ENCODE measurements around the gene PTPRN2.
"Not testable (repeated sequence)": the region's sequence is repeated elsewhere in the genome, so short reads cannot be mapped to it uniquely, and the experiment has no call there.

PTPRN2 gene

DNA sequence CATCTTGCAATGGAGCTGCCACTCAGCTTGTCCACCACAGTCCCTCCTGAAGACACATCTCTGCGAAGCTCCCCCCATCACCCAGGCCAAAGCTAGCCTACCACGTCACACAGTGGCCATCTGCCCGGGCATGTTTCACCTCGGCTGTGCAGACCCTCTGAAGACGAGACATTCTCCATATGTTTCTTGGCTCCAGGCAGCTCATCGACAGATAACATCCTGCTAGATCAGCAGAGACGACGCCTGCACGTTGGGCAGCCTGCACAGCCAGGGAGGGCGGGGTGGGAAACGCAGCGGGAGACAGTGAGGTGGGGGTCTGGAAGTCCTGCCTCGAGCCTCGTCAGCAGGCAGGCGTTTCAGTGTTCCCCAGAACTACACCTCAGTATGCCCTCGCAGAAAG lies 53.0 kb downstream of the PTPRN2 start:
- no peaks in the 10 kb centered on the region for H3K27me3 ChIP-seq (ENCODE audit: control insufficient read depth in 2 of 2, insufficient read depth in 2 of 2, low read length in 2 of 2)
- no peaks in the 10 kb centered on the region for H3K9me3 ChIP-seq (ENCODE audit: control insufficient read depth in 2 of 2, low read length in 2 of 2)
- no peak overlapping the region for H3K27ac ChIP-seq (ENCODE audit: low read depth in 2 of 2, low read length in 2 of 2)
- H3K4me1 ChIP-seq (ENCODE audit: control insufficient read depth in 2 of 2, insufficient read depth in 2 of 2, low read length in 2 of 2): no peaks in the 10 kb centered on the region
- H3K9ac ChIP-seq (ENCODE audit: low read depth in 1 of 2, low read length in 2 of 2): no peak overlapping the region
- no peaks in the 10 kb centered on the region for H3K36me3 ChIP-seq (ENCODE audit: control insufficient read depth in 2 of 2, insufficient read depth in 2 of 2, low read length in 2 of 2)
- no peak overlapping the region for H3K4me3 ChIP-seq (ENCODE audit: low read length in 2 of 2)

DNA sequence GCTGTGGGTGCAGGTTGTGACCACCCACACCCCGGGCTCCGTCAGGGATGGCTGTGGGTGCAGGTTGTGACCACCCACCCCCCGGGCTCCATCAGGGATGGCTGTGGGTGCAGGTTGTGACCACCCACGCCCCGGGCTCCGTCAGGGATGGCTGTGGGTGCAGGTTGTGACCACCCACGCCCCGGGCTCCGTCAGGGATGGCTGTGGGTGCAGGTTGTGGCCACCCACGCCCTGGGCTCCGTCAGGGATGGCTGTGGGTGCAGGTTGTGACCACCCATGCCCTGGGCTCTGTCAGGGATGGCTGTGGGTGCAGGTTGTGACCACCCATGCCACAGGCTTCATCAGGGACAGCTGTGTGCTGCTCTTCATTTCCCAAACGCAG lies 53.5 kb downstream of the PTPRN2 start:
- not testable (repeated sequence) for H3K9ac ChIP-seq (ENCODE audit: low read depth in 1 of 2, low read length in 2 of 2); H3K27me3 ChIP-seq (ENCODE audit: control insufficient read depth in 2 of 2, insufficient read depth in 2 of 2, low read length in 2 of 2); H3K27ac ChIP-seq (ENCODE audit: low read depth in 2 of 2, low read length in 2 of 2); H3K36me3 ChIP-seq (ENCODE audit: control insufficient read depth in 2 of 2, insufficient read depth in 2 of 2, low read length in 2 of 2); H3K4me1 ChIP-seq (ENCODE audit: control insufficient read depth in 2 of 2, insufficient read depth in 2 of 2, low read length in 2 of 2); H3K4me3 ChIP-seq (ENCODE audit: low read length in 2 of 2); H3K9me3 ChIP-seq (ENCODE audit: control insufficient read depth in 2 of 2, low read length in 2 of 2)

DNA sequence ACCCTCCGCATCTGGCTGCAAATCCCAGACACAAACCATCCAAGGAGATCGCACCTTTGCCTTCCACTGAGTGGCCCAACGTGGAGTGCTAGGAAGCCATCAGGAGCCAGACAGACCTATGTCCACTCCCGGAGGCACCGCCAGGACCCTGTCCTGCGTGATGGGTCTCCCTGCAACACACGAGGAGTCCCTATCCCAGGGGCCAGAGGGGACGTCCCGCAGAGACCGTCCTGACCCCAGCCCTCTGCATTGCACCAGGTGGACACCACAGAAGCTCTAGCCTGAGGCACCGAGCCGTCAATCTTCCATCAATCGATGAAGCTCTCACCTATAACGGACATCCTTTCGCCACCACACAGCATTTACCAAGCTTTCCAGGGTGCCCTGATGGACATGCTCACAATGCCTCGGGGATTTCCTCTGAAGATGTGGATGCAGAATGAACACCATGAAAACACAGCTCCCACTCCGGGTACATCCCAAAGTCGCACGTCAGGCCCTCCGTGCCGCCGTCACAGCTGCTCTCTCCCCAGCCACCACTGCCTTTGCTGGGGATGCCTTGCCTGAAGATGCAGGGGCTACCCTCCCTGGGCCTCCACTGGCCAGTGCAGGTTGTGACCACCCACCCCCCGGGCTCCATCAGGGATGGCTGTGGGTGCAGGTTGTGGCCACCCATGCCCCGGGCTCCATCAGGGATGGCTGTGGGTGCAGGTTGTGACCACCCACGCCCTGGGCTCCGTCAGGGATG lies 54.1 kb downstream of the PTPRN2 start:
- no peak overlapping the region for H3K27ac ChIP-seq (ENCODE audit: low read depth in 2 of 2, low read length in 2 of 2)
- no peak overlapping the region for H3K4me3 ChIP-seq (ENCODE audit: low read length in 2 of 2)
- H3K4me1 ChIP-seq (ENCODE audit: control insufficient read depth in 2 of 2, insufficient read depth in 2 of 2, low read length in 2 of 2): no peaks in the 10 kb centered on the region

DNA sequence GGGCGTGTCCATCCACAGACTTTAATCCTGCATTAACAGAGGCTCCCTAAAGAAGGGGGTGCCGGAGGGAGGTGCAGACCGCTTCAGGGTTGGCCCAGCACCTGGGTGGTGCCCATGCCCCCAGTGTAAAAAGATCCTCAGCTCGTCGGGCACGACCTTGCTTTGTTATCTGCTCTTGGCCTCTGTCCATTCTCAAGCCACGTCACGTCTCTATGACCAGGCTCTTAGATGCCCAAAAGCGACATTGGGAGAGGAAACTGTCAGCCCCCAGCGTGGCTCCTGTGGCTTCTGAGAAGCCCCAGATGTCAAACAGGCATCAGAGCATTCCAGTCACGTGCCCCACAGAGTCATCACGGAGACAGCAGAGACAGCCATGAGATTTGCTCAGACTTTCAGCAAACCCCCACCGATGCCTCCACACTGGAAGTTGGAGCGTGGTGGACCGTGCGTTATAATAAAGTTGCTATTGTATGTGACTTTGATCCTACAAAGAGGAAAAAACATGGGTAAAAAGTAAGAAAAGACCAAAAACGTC lies 55.5 kb downstream of the PTPRN2 start:
- no peak overlapping the region for H3K9ac ChIP-seq (ENCODE audit: low read depth in 1 of 2, low read length in 2 of 2)
- no peaks in the 10 kb centered on the region for H3K27me3 ChIP-seq (ENCODE audit: control insufficient read depth in 2 of 2, insufficient read depth in 2 of 2, low read length in 2 of 2)
- H3K27ac ChIP-seq (ENCODE audit: low read depth in 2 of 2, low read length in 2 of 2): no peak overlapping the region
- H3K4me1 ChIP-seq (ENCODE audit: control insufficient read depth in 2 of 2, insufficient read depth in 2 of 2, low read length in 2 of 2): no peaks in the 10 kb centered on the region
- H3K4me3 ChIP-seq (ENCODE audit: low read length in 2 of 2): no peak overlapping the region
- H3K9me3 ChIP-seq (ENCODE audit: control insufficient read depth in 2 of 2, low read length in 2 of 2): no peaks in the 10 kb centered on the region
- H3K36me3 ChIP-seq (ENCODE audit: control insufficient read depth in 2 of 2, insufficient read depth in 2 of 2, low read length in 2 of 2): no peaks in the 10 kb centered on the region

More for the DNA sequence above, 54.1 kb downstream of the PTPRN2 start:
- no peak overlapping the region for H3K9ac ChIP-seq (ENCODE audit: low read depth in 1 of 2, low read length in 2 of 2)
- H3K9me3 ChIP-seq (ENCODE audit: control insufficient read depth in 2 of 2, low read length in 2 of 2): no peaks in the 10 kb centered on the region
- no peaks in the 10 kb centered on the region for H3K27me3 ChIP-seq (ENCODE audit: control insufficient read depth in 2 of 2, insufficient read depth in 2 of 2, low read length in 2 of 2)
- H3K36me3 ChIP-seq (ENCODE audit: control insufficient read depth in 2 of 2, insufficient read depth in 2 of 2, low read length in 2 of 2): no peaks in the 10 kb centered on the region

DNA sequence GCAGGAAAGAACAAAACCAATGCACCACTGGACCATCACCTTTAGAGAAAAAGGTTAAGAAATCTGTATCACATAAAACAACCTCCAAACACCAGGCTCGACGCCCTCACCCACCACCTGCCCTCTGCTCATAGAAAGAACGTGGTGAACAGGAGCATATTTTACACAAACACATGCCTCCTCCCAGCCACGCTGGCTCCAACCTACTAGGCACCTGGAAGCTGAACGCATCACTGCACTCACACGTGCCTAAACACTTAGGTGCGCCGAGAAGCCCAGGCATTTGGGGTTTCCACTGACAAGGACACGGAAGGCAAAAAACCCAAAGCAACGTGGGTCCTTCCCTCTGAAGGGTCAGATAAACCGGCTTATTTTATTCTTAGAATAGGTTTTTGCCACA lies 56.0 kb downstream of the PTPRN2 start:
- Histone ChIP-seq H3K27me3 (ENCODE audit: control insufficient read depth in 2 of 2, insufficient read depth in 2 of 2, low read length in 2 of 2) (no peaks in the 10 kb centered on the region), H3K36me3 (ENCODE audit: control insufficient read depth in 2 of 2, insufficient read depth in 2 of 2, low read length in 2 of 2) (no peaks in the 10 kb centered on the region), H3K9ac (ENCODE audit: low read depth in 1 of 2, low read length in 2 of 2) (no peak overlapping the region), H3K9me3 (ENCODE audit: control insufficient read depth in 2 of 2, low read length in 2 of 2) (no peaks in the 10 kb centered on the region), H3K4me3 (ENCODE audit: low read length in 2 of 2) (no peak overlapping the region), H3K27ac (ENCODE audit: low read depth in 2 of 2, low read length in 2 of 2) (no peak overlapping the region), H3K4me1 (ENCODE audit: control insufficient read depth in 2 of 2, insufficient read depth in 2 of 2, low read length in 2 of 2) (no peaks in the 10 kb centered on the region)

DNA sequence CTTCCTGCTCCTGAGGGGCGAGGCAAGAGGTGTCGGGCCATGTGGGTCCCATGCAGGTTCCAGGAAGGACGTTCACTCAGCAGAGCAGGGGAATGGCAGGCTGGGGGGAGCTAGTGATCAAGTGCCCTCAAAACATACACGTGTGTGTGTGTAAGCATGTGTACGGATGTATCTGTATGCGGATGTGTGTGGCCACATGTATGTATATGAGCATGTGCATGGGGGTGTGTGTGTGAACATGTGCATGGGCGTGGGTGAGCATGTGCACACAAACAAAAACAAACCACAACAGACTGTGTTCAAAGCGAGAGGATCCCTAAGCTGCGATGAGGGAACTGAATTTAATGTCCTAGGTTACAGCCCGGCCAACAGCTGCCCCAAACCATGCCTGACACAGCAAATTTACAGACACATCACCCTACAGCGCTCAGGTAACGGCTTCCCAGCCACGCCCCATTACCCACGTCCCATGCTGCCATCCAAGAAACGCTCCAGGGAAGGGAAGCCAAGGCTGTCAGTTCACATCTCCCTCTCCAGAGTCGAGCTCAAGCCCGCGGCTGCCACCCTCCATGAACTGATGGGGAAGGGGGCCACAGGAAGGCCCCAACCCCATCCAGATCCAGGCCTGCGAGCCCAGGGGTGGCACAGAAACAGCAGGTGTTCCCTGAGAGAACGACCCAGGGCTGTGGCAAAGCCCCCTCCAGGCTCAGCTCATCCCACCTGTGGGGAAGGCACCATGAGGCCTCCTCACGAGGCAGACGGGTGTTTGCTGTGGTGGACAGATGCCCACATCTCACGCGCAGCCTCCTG lies 56.6 kb downstream of the PTPRN2 start:
- Histone ChIP-seq H3K9me3 (ENCODE audit: control insufficient read depth in 2 of 2, low read length in 2 of 2) (no peaks in the 10 kb centered on the region), H3K36me3 (ENCODE audit: control insufficient read depth in 2 of 2, insufficient read depth in 2 of 2, low read length in 2 of 2) (no peaks in the 10 kb centered on the region), H3K27me3 (ENCODE audit: control insufficient read depth in 2 of 2, insufficient read depth in 2 of 2, low read length in 2 of 2) (no peaks in the 10 kb centered on the region), H3K9ac (ENCODE audit: low read depth in 1 of 2, low read length in 2 of 2) (no peak overlapping the region), H3K27ac (ENCODE audit: low read depth in 2 of 2, low read length in 2 of 2) (no peak overlapping the region), H3K4me3 (ENCODE audit: low read length in 2 of 2) (no peak overlapping the region), H3K4me1 (ENCODE audit: control insufficient read depth in 2 of 2, insufficient read depth in 2 of 2, low read length in 2 of 2) (no peaks in the 10 kb centered on the region)

DNA sequence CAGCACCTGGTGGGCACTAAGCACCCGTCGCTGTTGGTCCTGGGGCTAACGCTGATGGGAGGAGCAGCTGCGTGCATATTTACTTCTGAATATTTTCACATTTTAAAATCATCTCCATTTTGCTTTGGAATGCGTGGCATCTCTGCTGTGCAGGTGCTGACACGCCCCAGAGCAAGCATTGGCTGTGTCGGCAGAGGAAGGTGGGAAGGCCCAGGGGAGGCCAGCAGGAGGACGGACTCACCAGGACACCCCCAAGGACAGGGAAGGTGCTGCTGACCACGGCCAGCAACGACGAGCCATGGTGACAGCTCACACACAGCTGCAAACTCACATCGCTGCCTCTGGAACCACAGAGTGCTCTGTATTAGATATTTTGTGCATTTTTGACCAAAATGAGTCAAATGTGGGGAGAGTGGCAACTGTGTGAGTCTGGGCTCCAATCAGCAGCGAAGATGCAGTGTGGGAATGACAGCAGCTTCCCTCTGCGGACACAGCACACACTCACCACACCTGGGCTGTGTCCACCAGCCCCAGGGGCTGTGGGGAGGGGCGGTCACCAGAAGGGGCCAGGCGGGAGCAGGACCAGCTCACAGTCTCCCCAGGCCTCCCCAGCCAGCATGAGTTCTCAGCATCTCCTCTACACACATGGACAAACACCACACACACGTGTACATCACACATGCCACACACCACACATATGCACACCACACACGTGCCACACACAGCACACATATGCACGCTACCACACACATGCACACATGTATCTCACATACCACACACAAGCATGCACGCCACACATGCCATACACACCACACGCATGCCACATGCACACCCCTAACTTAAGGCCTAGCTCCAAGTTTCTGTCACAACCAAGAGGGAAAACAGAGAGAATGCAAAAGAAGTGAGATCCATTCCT lies 58.2 kb downstream of the PTPRN2 start:
- Histone ChIP-seq H3K36me3 (ENCODE audit: control insufficient read depth in 2 of 2, insufficient read depth in 2 of 2, low read length in 2 of 2) (no peaks in the 10 kb centered on the region), H3K27ac (ENCODE audit: low read depth in 2 of 2, low read length in 2 of 2) (no peak overlapping the region), H3K9ac (ENCODE audit: low read depth in 1 of 2, low read length in 2 of 2) (no peak overlapping the region), H3K4me1 (ENCODE audit: control insufficient read depth in 2 of 2, insufficient read depth in 2 of 2, low read length in 2 of 2) (no peaks in the 10 kb centered on the region), H3K27me3 (ENCODE audit: control insufficient read depth in 2 of 2, insufficient read depth in 2 of 2, low read length in 2 of 2) (no peaks in the 10 kb centered on the region), H3K9me3 (ENCODE audit: control insufficient read depth in 2 of 2, low read length in 2 of 2) (no peaks in the 10 kb centered on the region), H3K4me3 (ENCODE audit: low read length in 2 of 2) (no peak overlapping the region)

DNA sequence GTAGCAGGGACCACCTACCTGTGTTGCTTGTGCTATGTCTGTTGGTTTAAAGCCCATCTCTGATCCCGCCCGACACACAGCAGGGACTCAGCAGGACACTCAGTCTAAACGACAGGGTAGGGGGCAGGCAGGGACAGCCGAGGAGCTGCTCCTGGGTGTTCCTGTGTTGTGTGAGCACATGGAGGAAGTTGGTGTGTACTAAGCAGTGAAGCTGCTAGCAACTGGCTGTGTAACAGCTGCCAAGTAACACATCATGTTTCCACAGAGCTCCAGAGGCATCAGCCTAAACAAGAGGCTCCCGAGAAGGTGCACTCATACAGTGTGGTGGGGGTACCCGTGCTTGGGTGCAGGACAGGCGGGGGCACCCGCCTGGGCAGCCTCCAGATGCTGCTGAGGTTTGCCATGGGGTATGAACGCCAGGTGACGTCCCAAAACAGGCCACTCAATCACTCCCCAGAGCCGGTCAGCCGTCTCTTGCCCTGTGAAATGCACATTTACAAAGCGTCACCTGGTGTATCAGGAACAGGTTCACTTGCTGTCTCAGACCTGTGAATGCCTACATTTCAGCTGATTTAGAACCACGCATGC lies 59.6 kb downstream of the PTPRN2 start:
- no peak overlapping the region for H3K27ac ChIP-seq (ENCODE audit: low read depth in 2 of 2, low read length in 2 of 2)
- H3K4me3 ChIP-seq (ENCODE audit: low read length in 2 of 2): no peak overlapping the region
- H3K27me3 ChIP-seq (ENCODE audit: control insufficient read depth in 2 of 2, insufficient read depth in 2 of 2, low read length in 2 of 2): no peaks in the 10 kb centered on the region
- H3K36me3 ChIP-seq (ENCODE audit: control insufficient read depth in 2 of 2, insufficient read depth in 2 of 2, low read length in 2 of 2): no peaks in the 10 kb centered on the region
- H3K9ac ChIP-seq (ENCODE audit: low read depth in 1 of 2, low read length in 2 of 2): no peak overlapping the region
- no peaks in the 10 kb centered on the region for H3K4me1 ChIP-seq (ENCODE audit: control insufficient read depth in 2 of 2, insufficient read depth in 2 of 2, low read length in 2 of 2)
- H3K9me3 ChIP-seq (ENCODE audit: control insufficient read depth in 2 of 2, low read length in 2 of 2): no peaks in the 10 kb centered on the region

DNA sequence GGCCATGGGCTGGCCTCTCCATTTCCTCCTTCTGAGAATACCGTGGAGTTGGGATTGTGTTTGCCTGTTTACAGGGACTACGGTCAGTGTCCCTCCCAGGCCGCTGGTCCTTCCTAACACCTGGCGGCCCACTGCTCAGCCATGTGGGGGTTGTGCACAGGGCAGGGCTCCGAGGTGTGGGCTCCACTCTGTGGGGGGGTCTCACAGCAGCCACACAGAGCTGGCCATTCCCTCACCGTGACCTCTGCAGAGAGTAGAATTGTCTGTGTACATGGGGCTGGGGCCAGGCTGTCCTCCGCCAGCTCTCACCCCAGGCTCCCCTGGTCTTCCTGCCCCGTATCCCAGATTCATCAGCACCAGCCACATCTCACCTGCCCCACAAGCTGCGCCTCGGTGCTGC lies 60.1 kb downstream of the PTPRN2 start:
- Histone ChIP-seq H3K9me3 (ENCODE audit: control insufficient read depth in 2 of 2, low read length in 2 of 2) (no peaks in the 10 kb centered on the region), H3K27ac (ENCODE audit: low read depth in 2 of 2, low read length in 2 of 2) (no peak overlapping the region), H3K4me1 (ENCODE audit: control insufficient read depth in 2 of 2, insufficient read depth in 2 of 2, low read length in 2 of 2) (no peaks in the 10 kb centered on the region), H3K36me3 (ENCODE audit: control insufficient read depth in 2 of 2, insufficient read depth in 2 of 2, low read length in 2 of 2) (no peaks in the 10 kb centered on the region), H3K9ac (ENCODE audit: low read depth in 1 of 2, low read length in 2 of 2) (no peak overlapping the region), H3K27me3 (ENCODE audit: control insufficient read depth in 2 of 2, insufficient read depth in 2 of 2, low read length in 2 of 2) (no peaks in the 10 kb centered on the region), H3K4me3 (ENCODE audit: low read length in 2 of 2) (no peak overlapping the region)
